BLaER1 (cell line): ENCODE data around the gene CES4A.

ENCODE experiments used
- H3K27ac ChIP-seq: shearing (Covaris generic); formaldehyde crosslinking; 2 replicates; pipeline ENCODE4 v1.8.1; 2022
- H3K27me3 ChIP-seq: shearing (Covaris generic); formaldehyde crosslinking; 2 replicates; pipeline ENCODE4 v1.8.1; 2022
- H3K36me3 ChIP-seq: shearing (Covaris generic); formaldehyde crosslinking; 2 replicates; pipeline ENCODE4 v1.8.1; 2022
- H3K4me1 ChIP-seq: shearing (Covaris generic); formaldehyde crosslinking; 2 replicates; pipeline ENCODE4 v1.8.1; 2022
- H3K4me2 ChIP-seq: shearing (Covaris generic); formaldehyde crosslinking; 2 replicates; pipeline ENCODE4 v1.8.1; 2022
- H3K4me3 ChIP-seq: shearing (Covaris generic); formaldehyde crosslinking; 2 replicates; pipeline ENCODE4 v1.8.1; 2022
- H3K9ac ChIP-seq: shearing (Covaris generic); formaldehyde crosslinking; 2 replicates; pipeline ENCODE4 v1.8.1; 2022
- H3K9me3 ChIP-seq: shearing (Covaris generic); formaldehyde crosslinking; 2 replicates; pipeline ENCODE4 v1.8.1; 2022
- H4K20me1 ChIP-seq: shearing (Covaris generic); formaldehyde crosslinking; 2 replicates; pipeline ENCODE4 v1.8.1; 2022
- Cebpa-rat ChIP-seq: shearing (Covaris generic); IDR thresholded peaks from 2 replicates; pipeline ENCODE4 v1.8.1; 2022

The CES4A gene

GRCh38 chr16:67055712-67056487 is 67.5 kb downstream of the CES4A start:
- no peak for TF ChIP-seq Cebpa-rat
- Histone ChIP-seq H3K36me3 (peaks cover 59% of the 10 kb centered on the region), H3K4me2 (peak overlapping the region; percentile 13; the same call in 1 of the 2 replicates), H3K4me3 (no peak overlapping the region), H3K27me3 (no peaks in the 10 kb centered on the region), H3K9ac (no peak overlapping the region), H3K27ac (no peak overlapping the region), H3K9me3 (peaks cover 14% of the 10 kb centered on the region; the same call in 1 of the 2 replicates), H3K4me1 (peaks cover 76% of the 10 kb centered on the region), H4K20me1 (peaks cover 36% of the 10 kb centered on the region)
